GM23338 (cell line): ENCODE data around the gene NDC1. TPM values are rescaled to one million over a fixed set of nuclear protein-coding genes. Genes with fewer than 3 reads are reported as not detected.

Source experiments
- CREB1 ChIP-seq: fragments of 250-450 bp; sonication (Bioruptor Pico); IDR thresholded peaks from 2 replicates; pipeline ENCODE4 v1.5.0; 2020; ENCODE audit warnings: low read depth, mild to moderate bottlenecking, moderate library complexity
- EZH2 ChIP-seq: fragments of 200-600 bp; sonication (generic); IDR thresholded peaks from one replicate; pipeline ENCODE4 v1.8.0; 2017; ENCODE audit warnings: antibody characterized with exemption, mild to moderate bottlenecking, low read depth; ENCODE audit not compliant: unreplicated experiment
- EZH2phosphoT487 ChIP-seq: fragments of 200-600 bp; sonication (generic); IDR thresholded peaks from one replicate; pipeline ENCODE4 v1.8.1; 2018; ENCODE audit warnings: antibody characterized with exemption; ENCODE audit not compliant: unreplicated experiment
- JUNB ChIP-seq: IDR thresholded peaks from one replicate; pipeline ENCODE4 v1.6.1; 2016; ENCODE audit warnings: antibody characterized with exemption; ENCODE audit not compliant: unreplicated experiment
- POLR2AphosphoS5 ChIP-seq: IDR thresholded peaks from 2 replicates; pipeline ENCODE4 v1.6.1; 2016; ENCODE audit warnings: antibody characterized with exemption, low read depth
- STAT1 ChIP-seq: IDR thresholded peaks from one replicate; pipeline ENCODE4 v1.6.1; 2016; ENCODE audit warnings: antibody characterized with exemption; ENCODE audit not compliant: unreplicated experiment
- polyA plus RNA-seq: library from polyadenylated mRNA; unstranded; fragments of >200 nt; fragmentation: Nextera tagmentation; extraction: Ambion mirVana; gene quantifications from 2 replicates; pipeline ENCODE4 v1.2.1, GENCODE V29; 2016
- total RNA-seq: library from RNA; depleted of rRNA; stranded (reverse); fragments of >200 nt; shearing (Covaris generic); gene quantifications from 2 replicates; pipeline ENCODE4 v1.2.3, GENCODE V29; 2014
- TF ChIP-seq, protein P1 (sequence below): fragments of 250-450 bp; sonication (Bioruptor Pico); IDR thresholded peaks from 2 replicates; pipeline ENCODE4 v1.5.0; 2020; ENCODE audit warnings: mild to moderate bottlenecking, moderate library complexity
- TF ChIP-seq, protein P2 (sequence below): IDR thresholded peaks from one replicate; pipeline ENCODE4 v1.6.1; 2018; ENCODE audit warnings: antibody characterized with exemption; ENCODE audit not compliant: unreplicated experiment
- TF ChIP-seq, protein P3 (sequence below): IDR thresholded peaks from 2 replicates; pipeline ENCODE4 v1.6.1; 2016; ENCODE audit warnings: antibody characterized with exemption
- TF ChIP-seq, protein P4 (sequence below), 2 experiments: fragments of 200-600 bp in 1 of 2; sonication (generic) in 1 of 2; conservative IDR thresholded peaks; 2 replicates each; pipeline versions ENCODE4 v1.5.1 to v1.6.1; 2016 to 2017; ENCODE audit warnings: antibody characterized with exemption in 2 of 2, low read depth in 2 of 2, mild to moderate bottlenecking in 2 of 2, moderate library complexity in 1 of 2

The NDC1 gene
- total and polyA plus RNA-seq, 2 experiments from 2014 or later = 19.8 to 100 TPM

DNA sequence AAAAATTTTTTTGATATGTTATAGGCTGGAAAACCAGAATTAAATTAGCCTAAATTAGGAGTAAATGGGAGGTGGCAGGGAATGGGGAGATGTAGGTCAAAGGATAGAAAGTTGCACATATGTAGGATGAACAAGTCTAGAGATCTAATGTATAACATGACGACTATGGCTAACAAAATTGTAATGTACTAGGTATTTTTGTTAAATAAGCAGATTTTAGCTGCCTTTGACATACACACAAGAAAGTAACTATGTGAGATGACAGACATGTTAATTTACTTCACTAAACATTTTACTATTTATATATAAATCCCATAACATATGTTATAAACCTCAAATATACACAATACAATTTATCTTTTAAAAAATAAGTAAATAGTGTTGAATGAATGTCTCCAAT is 68.9 kb downstream of the NDC1 start (continued):
- TF ChIP-seq, protein P1, sequence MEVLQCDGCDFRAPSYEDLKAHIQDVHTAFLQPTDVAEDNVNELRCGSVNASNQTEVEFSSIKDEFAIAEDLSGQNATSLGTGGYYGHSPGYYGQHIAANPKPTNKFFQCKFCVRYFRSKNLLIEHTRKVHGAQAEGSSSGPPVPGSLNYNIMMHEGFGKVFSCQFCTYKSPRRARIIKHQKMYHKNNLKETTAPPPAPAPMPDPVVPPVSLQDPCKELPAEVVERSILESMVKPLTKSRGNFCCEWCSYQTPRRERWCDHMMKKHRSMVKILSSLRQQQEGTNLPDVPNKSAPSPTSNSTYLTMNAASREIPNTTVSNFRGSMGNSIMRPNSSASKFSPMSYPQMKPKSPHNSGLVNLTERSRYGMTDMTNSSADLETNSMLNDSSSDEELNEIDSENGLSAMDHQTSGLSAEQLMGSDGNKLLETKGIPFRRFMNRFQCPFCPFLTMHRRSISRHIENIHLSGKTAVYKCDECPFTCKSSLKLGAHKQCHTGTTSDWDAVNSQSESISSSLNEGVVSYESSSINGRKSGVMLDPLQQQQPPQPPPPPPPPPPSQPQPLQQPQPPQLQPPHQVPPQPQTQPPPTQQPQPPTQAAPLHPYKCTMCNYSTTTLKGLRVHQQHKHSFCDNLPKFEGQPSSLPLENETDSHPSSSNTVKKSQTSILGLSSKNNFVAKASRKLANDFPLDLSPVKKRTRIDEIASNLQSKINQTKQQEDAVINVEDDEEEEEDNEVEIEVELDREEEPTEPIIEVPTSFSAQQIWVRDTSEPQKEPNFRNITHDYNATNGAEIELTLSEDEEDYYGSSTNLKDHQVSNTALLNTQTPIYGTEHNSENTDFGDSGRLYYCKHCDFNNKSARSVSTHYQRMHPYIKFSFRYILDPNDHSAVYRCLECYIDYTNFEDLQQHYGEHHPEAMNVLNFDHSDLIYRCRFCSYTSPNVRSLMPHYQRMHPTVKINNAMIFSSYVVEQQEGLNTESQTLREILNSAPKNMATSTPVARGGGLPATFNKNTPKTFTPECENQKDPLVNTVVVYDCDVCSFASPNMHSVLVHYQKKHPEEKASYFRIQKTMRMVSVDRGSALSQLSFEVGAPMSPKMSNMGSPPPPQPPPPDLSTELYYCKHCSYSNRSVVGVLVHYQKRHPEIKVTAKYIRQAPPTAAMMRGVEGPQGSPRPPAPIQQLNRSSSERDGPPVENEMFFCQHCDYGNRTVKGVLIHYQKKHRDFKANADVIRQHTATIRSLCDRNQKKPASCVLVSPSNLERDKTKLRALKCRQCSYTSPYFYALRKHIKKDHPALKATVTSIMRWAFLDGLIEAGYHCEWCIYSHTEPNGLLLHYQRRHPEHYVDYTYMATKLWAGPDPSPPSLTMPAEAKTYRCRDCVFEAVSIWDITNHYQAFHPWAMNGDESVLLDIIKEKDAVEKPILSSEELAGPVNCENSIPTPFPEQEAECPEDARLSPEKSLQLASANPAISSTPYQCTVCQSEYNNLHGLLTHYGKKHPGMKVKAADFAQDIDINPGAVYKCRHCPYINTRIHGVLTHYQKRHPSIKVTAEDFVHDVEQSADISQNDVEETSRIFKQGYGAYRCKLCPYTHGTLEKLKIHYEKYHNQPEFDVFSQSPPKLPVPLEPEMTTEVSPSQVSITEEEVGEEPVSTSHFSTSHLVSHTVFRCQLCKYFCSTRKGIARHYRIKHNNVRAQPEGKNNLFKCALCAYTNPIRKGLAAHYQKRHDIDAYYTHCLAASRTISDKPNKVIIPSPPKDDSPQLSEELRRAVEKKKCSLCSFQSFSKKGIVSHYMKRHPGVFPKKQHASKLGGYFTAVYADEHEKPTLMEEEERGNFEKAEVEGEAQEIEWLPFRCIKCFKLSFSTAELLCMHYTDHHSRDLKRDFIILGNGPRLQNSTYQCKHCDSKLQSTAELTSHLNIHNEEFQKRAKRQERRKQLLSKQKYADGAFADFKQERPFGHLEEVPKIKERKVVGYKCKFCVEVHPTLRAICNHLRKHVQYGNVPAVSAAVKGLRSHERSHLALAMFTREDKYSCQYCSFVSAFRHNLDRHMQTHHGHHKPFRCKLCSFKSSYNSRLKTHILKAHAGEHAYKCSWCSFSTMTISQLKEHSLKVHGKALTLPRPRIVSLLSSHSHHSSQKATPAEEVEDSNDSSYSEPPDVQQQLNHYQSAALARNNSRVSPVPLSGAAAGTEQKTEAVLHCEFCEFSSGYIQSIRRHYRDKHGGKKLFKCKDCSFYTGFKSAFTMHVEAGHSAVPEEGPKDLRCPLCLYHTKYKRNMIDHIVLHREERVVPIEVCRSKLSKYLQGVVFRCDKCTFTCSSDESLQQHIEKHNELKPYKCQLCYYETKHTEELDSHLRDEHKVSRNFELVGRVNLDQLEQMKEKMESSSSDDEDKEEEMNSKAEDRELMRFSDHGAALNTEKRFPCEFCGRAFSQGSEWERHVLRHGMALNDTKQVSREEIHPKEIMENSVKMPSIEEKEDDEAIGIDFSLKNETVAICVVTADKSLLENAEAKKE (CRISPR knock-in tag) = no peak
- TF ChIP-seq, protein P2, sequence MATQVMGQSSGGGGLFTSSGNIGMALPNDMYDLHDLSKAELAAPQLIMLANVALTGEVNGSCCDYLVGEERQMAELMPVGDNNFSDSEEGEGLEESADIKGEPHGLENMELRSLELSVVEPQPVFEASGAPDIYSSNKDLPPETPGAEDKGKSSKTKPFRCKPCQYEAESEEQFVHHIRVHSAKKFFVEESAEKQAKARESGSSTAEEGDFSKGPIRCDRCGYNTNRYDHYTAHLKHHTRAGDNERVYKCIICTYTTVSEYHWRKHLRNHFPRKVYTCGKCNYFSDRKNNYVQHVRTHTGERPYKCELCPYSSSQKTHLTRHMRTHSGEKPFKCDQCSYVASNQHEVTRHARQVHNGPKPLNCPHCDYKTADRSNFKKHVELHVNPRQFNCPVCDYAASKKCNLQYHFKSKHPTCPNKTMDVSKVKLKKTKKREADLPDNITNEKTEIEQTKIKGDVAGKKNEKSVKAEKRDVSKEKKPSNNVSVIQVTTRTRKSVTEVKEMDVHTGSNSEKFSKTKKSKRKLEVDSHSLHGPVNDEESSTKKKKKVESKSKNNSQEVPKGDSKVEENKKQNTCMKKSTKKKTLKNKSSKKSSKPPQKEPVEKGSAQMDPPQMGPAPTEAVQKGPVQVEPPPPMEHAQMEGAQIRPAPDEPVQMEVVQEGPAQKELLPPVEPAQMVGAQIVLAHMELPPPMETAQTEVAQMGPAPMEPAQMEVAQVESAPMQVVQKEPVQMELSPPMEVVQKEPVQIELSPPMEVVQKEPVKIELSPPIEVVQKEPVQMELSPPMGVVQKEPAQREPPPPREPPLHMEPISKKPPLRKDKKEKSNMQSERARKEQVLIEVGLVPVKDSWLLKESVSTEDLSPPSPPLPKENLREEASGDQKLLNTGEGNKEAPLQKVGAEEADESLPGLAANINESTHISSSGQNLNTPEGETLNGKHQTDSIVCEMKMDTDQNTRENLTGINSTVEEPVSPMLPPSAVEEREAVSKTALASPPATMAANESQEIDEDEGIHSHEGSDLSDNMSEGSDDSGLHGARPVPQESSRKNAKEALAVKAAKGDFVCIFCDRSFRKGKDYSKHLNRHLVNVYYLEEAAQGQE = no peak
- TF ChIP-seq EZH2 (no peak), EZH2phosphoT487 (no peak), STAT1 (no peak), JUNB (no peak), CREB1 (no peak), POLR2AphosphoS5 (no peak)
- TF ChIP-seq, protein P3, sequence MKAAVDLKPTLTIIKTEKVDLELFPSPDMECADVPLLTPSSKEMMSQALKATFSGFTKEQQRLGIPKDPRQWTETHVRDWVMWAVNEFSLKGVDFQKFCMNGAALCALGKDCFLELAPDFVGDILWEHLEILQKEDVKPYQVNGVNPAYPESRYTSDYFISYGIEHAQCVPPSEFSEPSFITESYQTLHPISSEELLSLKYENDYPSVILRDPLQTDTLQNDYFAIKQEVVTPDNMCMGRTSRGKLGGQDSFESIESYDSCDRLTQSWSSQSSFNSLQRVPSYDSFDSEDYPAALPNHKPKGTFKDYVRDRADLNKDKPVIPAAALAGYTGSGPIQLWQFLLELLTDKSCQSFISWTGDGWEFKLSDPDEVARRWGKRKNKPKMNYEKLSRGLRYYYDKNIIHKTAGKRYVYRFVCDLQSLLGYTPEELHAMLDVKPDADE = no peak
- TF ChIP-seq, protein P4, sequence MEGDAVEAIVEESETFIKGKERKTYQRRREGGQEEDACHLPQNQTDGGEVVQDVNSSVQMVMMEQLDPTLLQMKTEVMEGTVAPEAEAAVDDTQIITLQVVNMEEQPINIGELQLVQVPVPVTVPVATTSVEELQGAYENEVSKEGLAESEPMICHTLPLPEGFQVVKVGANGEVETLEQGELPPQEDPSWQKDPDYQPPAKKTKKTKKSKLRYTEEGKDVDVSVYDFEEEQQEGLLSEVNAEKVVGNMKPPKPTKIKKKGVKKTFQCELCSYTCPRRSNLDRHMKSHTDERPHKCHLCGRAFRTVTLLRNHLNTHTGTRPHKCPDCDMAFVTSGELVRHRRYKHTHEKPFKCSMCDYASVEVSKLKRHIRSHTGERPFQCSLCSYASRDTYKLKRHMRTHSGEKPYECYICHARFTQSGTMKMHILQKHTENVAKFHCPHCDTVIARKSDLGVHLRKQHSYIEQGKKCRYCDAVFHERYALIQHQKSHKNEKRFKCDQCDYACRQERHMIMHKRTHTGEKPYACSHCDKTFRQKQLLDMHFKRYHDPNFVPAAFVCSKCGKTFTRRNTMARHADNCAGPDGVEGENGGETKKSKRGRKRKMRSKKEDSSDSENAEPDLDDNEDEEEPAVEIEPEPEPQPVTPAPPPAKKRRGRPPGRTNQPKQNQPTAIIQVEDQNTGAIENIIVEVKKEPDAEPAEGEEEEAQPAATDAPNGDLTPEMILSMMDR (conservative IDR thresholded peaks at IDR 0.05; ENCODE audit: low read depth in 2 of 2) = no peak
